SK-N-SH treated with all-trans-retinoic acid at 6 μM for 48 hours (cell line): ENCODE measurements around the gene AGBL2.
"Not testable (repeated sequence)": the region's sequence is repeated elsewhere in the genome, so short reads cannot be mapped to it uniquely, and the experiment has no call there.

Source experiments
- ATAC-seq: fragments of 200-7000 bp; cut with Tn5 transposase; 3 replicates; pipeline ENCODE4 v1.9.1; 2020; ENCODE audit warnings: mild to moderate bottlenecking, moderate library complexity
- ARNTL ChIP-seq: fragments of 450-650 bp; formaldehyde crosslinking; IDR thresholded peaks from 2 replicates; pipeline ENCODE4 v1.5.0; 2020; ENCODE audit warnings: low read depth, mild to moderate bottlenecking, moderate library complexity, borderline replicate concordance
- BACH2 ChIP-seq: fragments of 250-450 bp; sonication (Bioruptor Pico); IDR thresholded peaks from 2 replicates; pipeline ENCODE4 v1.9.0; 2021; ENCODE audit warnings: mild to moderate bottlenecking, borderline replicate concordance
- ESRRG ChIP-seq: fragments of 250-450 bp; sonication (Bioruptor Pico); IDR thresholded peaks from 2 replicates; pipeline ENCODE4 v1.6.1; 2021; ENCODE audit warnings: mild to moderate bottlenecking
- GLIS3 ChIP-seq: fragments of 250-450 bp; sonication (Bioruptor Pico); IDR thresholded peaks from 2 replicates; pipeline ENCODE4 v1.5.0; 2020; ENCODE audit warnings: mild to moderate bottlenecking, moderate library complexity
- ISL1 ChIP-seq: fragments of 250-450 bp; sonication (Bioruptor Pico); IDR thresholded peaks from 2 replicates; pipeline ENCODE4 v2.1.2; 2022; ENCODE audit warnings: mild to moderate bottlenecking, moderate library complexity
- OSR1 ChIP-seq: fragments of 250-450 bp; sonication (Bioruptor Pico); IDR thresholded peaks from 2 replicates; pipeline ENCODE4 v1.8.0; 2022; ENCODE audit warnings: moderate library complexity, mild to moderate bottlenecking, inconsistent platforms
- SNAI2 ChIP-seq: fragments of 250-450 bp; sonication (Bioruptor Pico); IDR thresholded peaks from 2 replicates; pipeline ENCODE4 v1.5.0; 2020; ENCODE audit warnings: mild to moderate bottlenecking, moderate library complexity
- TCF4 ChIP-seq: fragments of 250-450 bp; sonication (Bioruptor Pico); IDR thresholded peaks from 2 replicates; pipeline ENCODE4 v1.8.0; 2021; ENCODE audit warnings: mild to moderate bottlenecking, moderate library complexity, borderline replicate concordance
- TOX ChIP-seq: fragments of 250-450 bp; sonication (Bioruptor Pico); IDR thresholded peaks from 2 replicates; pipeline ENCODE4 v1.8.0; 2021; ENCODE audit warnings: mild to moderate bottlenecking, moderate library complexity, borderline replicate concordance
- ZC3H10 ChIP-seq: fragments of 250-450 bp; sonication (Bioruptor Pico); IDR thresholded peaks from 2 replicates; pipeline ENCODE4 v1.5.1; 2021; ENCODE audit warnings: mild to moderate bottlenecking, moderate library complexity
- ZFP3 ChIP-seq: fragments of 250-450 bp; sonication (Bioruptor Pico); IDR thresholded peaks from 2 replicates; pipeline ENCODE4 v1.5.0; 2020; ENCODE audit warnings: mild to moderate bottlenecking, moderate library complexity
- ZFP30 ChIP-seq: fragments of 450-650 bp; formaldehyde crosslinking; IDR thresholded peaks from 2 replicates; pipeline ENCODE4 v1.5.0; 2022; ENCODE audit warnings: mild to moderate bottlenecking, moderate library complexity
- ZNF565 ChIP-seq: fragments of 450-650 bp; formaldehyde crosslinking; conservative IDR thresholded peaks from 2 replicates; pipeline ENCODE4 v1.5.0; 2020; ENCODE audit warnings: low read depth, mild to moderate bottlenecking, moderate library complexity
- ZNF70 ChIP-seq: fragments of 450-650 bp; formaldehyde crosslinking; IDR thresholded peaks from 2 replicates; pipeline ENCODE4 v1.5.0; 2020; ENCODE audit warnings: mild to moderate bottlenecking, moderate library complexity
- TF ChIP-seq, protein P1 (sequence below): fragments of 250-450 bp; sonication (Bioruptor Pico); IDR thresholded peaks from 2 replicates; pipeline ENCODE4 v1.8.0; 2021; ENCODE audit warnings: low read depth, mild to moderate bottlenecking, moderate library complexity, borderline replicate concordance
- TF ChIP-seq, protein P2 (sequence below): fragments of 250-450 bp; sonication (Bioruptor Pico); IDR thresholded peaks from 2 replicates; pipeline ENCODE4 v1.5.1; 2020; ENCODE audit warnings: low read depth, mild to moderate bottlenecking, moderate library complexity
- TF ChIP-seq, protein P3 (sequence below): fragments of 250-450 bp; sonication (Bioruptor Pico); IDR thresholded peaks from 2 replicates; pipeline ENCODE4 v1.5.0; 2020; ENCODE audit warnings: mild to moderate bottlenecking, moderate library complexity
- TF ChIP-seq, protein P4 (sequence below): fragments of 250-450 bp; sonication (Bioruptor Pico); IDR thresholded peaks from 2 replicates; pipeline ENCODE4 v1.5.1; 2021; ENCODE audit warnings: mild to moderate bottlenecking, moderate library complexity

Gene AGBL2

DNA sequence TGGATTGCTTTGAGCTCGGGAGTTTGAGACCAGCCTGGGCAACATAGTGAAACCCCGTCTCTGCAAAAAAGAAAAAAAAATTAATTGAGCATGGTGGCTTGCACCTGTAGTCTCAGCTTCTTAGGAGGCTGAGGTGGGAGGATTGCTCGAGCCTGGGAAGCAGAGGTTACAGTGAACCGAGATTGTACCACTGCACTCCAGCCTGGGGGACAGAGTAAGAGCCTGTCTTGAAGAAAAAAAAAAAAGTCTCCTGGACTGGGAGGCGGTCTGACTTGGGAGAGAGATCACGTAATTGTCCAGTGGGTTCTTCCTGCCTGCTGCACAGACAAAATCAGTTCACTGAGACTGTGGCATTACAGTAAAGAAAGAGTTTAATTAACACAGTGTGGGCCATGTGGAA, 69.7 kb downstream of the AGBL2 start:
- TF ChIP-seq GLIS3 (CRISPR knock-in tag) (no peak), ZFP30 (CRISPR knock-in tag) (no peak), ISL1 (CRISPR knock-in tag) (no peak), ZNF565 (CRISPR knock-in tag) (no peak)
- TF ChIP-seq, protein P1, sequence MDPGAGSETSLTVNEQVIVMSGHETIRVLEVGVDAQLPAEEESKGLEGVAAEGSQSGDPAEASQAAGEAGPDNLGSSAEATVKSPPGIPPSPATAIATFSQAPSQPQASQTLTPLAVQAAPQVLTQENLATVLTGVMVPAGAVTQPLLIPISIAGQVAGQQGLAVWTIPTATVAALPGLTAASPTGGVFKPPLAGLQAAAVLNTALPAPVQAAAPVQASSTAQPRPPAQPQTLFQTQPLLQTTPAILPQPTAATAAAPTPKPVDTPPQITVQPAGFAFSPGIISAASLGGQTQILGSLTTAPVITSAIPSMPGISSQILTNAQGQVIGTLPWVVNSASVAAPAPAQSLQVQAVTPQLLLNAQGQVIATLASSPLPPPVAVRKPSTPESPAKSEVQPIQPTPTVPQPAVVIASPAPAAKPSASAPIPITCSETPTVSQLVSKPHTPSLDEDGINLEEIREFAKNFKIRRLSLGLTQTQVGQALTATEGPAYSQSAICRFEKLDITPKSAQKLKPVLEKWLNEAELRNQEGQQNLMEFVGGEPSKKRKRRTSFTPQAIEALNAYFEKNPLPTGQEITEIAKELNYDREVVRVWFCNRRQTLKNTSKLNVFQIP (CRISPR knock-in tag), result no peak
- no peak for ATAC-seq

DNA sequence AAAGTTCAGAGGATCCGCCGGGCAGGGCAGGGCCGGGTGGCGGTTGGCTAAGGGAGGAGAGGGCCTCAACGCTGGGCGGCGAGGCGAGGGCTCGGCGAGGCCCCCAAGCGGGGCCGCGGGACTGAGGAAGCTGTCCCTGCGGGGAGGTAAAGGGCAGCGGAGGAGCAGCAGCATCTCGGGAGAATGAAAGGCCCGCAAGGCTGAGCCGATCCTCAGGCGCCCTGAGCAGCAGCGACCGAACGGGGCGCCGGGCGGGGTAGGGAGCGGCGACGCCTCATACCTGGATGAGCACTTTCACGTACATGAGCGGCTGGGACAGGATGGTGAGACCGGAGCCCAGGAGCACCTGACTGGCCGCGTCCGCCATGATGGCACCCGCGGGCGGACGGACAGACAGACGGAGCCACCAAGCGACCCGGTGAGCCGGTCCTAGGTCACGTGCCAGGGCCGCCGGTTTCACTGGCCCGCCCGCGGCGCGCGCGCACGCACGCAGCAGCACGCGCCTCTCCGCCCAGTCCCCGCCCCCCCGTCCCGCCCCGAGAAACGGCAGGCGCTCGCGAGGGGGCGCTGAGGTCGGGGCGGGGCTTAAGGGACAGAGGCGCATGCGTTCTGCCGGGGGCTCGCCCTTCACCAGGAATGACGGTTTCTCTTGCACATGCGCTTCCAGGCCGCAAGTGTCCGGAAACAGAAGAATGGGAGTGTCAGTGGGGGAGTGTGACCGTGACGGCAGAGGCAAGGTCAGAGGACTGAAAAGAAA, 72.9 kb downstream of the AGBL2 start, which contains the start of gene MTCH2:
Gene MTCH2 (minus strand): TSS at position 461 of the 757 bp plus-strand sequence. CDS start 94 bp downstream, at position 367.
- ATAC-seq, result peak; percentile 96
- TF ChIP-seq BACH2 (no peak), ZFP3 (CRISPR knock-in tag) (no peak), SNAI2 (CRISPR knock-in tag) (no peak), TCF4 (CRISPR knock-in tag) (no peak), ISL1 (CRISPR knock-in tag) (no peak), GLIS3 (CRISPR knock-in tag) (no peak), TOX (no peak), ZNF565 (CRISPR knock-in tag) (no peak), ESRRG (CRISPR knock-in tag) (no peak), ARNTL (CRISPR knock-in tag) (no peak), ZNF70 (CRISPR knock-in tag) (no peak), ZC3H10 (CRISPR knock-in tag) (no peak)
- TF ChIP-seq, protein P2, sequence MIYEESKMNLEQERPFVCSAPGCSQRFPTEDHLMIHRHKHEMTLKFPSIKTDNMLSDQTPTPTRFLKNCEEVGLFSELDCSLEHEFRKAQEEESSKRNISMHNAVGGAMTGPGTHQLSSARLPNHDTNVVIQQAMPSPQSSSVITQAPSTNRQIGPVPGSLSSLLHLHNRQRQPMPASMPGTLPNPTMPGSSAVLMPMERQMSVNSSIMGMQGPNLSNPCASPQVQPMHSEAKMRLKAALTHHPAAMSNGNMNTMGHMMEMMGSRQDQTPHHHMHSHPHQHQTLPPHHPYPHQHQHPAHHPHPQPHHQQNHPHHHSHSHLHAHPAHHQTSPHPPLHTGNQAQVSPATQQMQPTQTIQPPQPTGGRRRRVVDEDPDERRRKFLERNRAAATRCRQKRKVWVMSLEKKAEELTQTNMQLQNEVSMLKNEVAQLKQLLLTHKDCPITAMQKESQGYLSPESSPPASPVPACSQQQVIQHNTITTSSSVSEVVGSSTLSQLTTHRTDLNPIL (CRISPR knock-in tag), result no peak
- TF ChIP-seq, protein P3, sequence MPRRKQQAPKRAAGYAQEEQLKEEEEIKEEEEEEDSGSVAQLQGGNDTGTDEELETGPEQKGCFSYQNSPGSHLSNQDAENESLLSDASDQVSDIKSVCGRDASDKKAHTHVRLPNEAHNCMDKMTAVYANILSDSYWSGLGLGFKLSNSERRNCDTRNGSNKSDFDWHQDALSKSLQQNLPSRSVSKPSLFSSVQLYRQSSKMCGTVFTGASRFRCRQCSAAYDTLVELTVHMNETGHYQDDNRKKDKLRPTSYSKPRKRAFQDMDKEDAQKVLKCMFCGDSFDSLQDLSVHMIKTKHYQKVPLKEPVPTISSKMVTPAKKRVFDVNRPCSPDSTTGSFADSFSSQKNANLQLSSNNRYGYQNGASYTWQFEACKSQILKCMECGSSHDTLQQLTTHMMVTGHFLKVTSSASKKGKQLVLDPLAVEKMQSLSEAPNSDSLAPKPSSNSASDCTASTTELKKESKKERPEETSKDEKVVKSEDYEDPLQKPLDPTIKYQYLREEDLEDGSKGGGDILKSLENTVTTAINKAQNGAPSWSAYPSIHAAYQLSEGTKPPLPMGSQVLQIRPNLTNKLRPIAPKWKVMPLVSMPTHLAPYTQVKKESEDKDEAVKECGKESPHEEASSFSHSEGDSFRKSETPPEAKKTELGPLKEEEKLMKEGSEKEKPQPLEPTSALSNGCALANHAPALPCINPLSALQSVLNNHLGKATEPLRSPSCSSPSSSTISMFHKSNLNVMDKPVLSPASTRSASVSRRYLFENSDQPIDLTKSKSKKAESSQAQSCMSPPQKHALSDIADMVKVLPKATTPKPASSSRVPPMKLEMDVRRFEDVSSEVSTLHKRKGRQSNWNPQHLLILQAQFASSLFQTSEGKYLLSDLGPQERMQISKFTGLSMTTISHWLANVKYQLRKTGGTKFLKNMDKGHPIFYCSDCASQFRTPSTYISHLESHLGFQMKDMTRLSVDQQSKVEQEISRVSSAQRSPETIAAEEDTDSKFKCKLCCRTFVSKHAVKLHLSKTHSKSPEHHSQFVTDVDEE (CRISPR knock-in tag), result no peak
- TF ChIP-seq, protein P4, sequence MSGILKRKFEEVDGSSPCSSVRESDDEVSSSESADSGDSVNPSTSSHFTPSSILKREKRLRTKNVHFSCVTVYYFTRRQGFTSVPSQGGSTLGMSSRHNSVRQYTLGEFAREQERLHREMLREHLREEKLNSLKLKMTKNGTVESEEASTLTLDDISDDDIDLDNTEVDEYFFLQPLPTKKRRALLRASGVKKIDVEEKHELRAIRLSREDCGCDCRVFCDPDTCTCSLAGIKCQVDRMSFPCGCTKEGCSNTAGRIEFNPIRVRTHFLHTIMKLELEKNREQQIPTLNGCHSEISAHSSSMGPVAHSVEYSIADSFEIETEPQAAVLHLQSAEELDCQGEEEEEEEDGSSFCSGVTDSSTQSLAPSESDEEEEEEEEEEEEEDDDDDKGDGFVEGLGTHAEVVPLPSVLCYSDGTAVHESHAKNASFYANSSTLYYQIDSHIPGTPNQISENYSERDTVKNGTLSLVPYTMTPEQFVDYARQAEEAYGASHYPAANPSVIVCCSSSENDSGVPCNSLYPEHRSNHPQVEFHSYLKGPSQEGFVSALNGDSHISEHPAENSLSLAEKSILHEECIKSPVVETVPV, result no peak

DNA sequence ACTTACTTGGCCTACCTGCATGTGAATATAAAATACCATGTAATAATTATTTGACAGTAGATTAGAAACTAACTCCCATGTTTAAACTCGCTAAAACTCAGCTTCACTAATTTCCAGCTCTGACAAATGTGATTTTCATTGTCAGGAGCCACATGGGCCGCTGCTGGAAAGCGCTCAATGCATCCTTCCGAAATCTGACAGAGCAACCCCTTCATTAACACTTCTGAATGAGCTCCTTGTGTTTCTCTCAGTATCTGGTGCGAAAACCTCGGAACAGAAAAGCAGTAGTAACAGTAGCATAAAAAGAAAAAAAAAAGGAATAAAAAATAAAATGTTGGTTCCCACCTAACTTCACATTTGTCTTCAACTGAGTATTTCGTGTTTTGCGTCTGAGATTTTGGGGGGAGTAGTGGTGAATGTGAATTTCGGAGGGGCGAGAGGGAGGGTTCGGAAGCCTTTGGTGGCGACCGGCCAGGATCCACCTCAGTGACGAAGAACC, 73.5 kb downstream of the AGBL2 start:
- ATAC-seq, result no peak
- TF ChIP-seq TOX, result no peak
- TF ChIP-seq ZNF70 (CRISPR knock-in tag), result no peak
- TF ChIP-seq ZFP3 (CRISPR knock-in tag), result no peak
- TF ChIP-seq SNAI2 (CRISPR knock-in tag), result no peak

DNA sequence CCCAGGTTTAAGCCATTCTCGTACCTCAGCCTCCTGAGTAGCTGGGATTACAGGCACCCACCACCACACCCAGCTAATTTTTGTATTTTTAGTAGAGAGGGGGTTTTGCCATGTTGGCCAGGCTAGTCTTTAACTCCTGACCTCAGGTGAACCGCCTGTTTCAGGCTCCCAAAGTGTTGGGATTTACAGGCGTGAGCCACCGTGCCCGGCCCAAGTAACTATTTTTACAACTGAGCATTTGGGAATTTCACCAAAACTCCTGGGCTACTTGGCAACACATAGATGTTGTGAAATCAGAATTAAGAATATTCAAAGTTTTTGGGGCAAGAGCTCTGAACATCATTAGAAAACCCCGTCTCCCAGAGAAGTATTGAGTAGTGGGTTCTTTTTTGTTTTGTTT, 74.7 kb downstream of the AGBL2 start:
- not testable (repeated sequence) for ATAC-seq

DNA sequence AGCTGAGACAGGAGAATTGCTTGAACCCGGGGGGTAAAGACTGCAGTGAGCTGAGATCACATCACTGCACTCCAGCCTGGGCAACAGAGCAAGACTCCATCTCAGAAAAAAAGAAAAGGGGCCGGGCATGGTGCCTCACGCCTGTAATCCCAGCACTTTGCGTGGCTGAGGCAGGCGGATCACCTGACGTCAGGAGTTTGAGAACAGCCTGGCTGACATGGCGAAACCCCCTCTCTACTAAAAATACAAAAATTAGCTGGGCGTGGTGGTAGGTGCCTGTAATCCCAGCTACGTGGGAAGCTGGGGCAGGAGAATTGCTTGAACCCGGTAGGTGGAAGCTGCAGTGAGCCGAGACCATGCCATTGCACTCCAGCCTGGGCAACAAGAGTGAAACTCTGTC, 78.8 kb downstream of the AGBL2 start:
- ATAC-seq, result not testable (repeated sequence)

DNA sequence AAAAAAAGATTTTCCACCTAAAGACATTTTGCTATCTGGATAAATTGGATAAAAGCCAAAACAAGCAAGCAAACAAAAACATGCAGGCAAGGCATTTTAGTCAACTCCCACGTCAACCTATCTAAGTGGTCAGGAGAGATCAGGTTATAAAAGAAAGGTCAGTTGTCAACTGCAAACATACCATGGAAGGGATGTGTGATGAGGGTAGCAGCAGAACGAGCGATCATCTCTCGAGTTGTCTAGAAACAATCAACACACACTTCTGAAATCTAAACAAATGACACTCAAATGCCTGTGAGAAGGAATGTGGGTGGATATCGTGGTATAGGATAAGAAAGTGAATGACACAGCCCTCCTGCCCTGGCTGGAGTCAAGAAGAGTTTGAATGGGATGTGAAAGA, 83.7 kb downstream of the AGBL2 start:
- no peak for ATAC-seq
- no peak for TF ChIP-seq OSR1 (CRISPR knock-in tag)
- TF ChIP-seq ZC3H10 (CRISPR knock-in tag), result no peak
- no peak for TF ChIP-seq ZFP30 (CRISPR knock-in tag)
